Endodermal cell (in vitro differentiated cells): ENCODE measurements around the gene LEFTY1. TPM values are rescaled to one million over a fixed set of nuclear protein-coding genes. Genes with fewer than 3 reads are reported as not detected.

Experiments used
- DNase-seq: peaks from one replicate; pipeline ENCODE4 v3.0.0-alpha.2; 2017
- H3K27ac ChIP-seq: 2 replicates; pipeline ENCODE4 v1.5.1; 2013; ENCODE audit warnings: mild to moderate bottlenecking, low read depth, low read length, moderate library complexity
- H3K27me3 ChIP-seq: 2 replicates; pipeline ENCODE4 v1.6.1; 2013; ENCODE audit warnings: mild to moderate bottlenecking, low read length, moderate library complexity; ENCODE audit not compliant: insufficient read depth, control insufficient read depth, poor library complexity, severe bottlenecking
- H3K36me3 ChIP-seq: 2 replicates; pipeline ENCODE4 v1.7.0; 2013; ENCODE audit warnings: mild to moderate bottlenecking, low read length, moderate library complexity; ENCODE audit not compliant: control insufficient read depth, insufficient read depth
- H3K4me1 ChIP-seq: one replicate; pipeline ENCODE4 v1.7.0; 2013; ENCODE audit warnings: low read length; ENCODE audit not compliant: control insufficient read depth, insufficient read depth
- H3K4me3 ChIP-seq: 2 replicates; pipeline ENCODE4 v1.5.1; 2013; ENCODE audit warnings: mild to moderate bottlenecking, low read length, moderate library complexity
- H3K9ac ChIP-seq: 2 replicates; pipeline ENCODE4 v1.6.1; 2013; ENCODE audit warnings: mild to moderate bottlenecking, low read length, moderate library complexity; ENCODE audit not compliant: poor library complexity, severe bottlenecking; ENCODE audit errors: extremely low read depth
- H3K9me3 ChIP-seq: 2 replicates; pipeline ENCODE4 v1.6.1; 2013; ENCODE audit warnings: mild to moderate bottlenecking, low read length, moderate library complexity; ENCODE audit not compliant: control insufficient read depth
- H3K27ac Mint-ChIP-seq: 2 replicates; pipeline ENCODE4 v1.8.0; 2020; ENCODE audit warnings: mixed read lengths
- H3K27me3 Mint-ChIP-seq: 2 replicates; pipeline ENCODE4 v1.8.0; 2021; ENCODE audit warnings: mild to moderate bottlenecking, mixed read lengths; ENCODE audit not compliant: insufficient read depth
- H3K36me3 Mint-ChIP-seq: 2 replicates; pipeline ENCODE4 v1.8.0; 2020; ENCODE audit warnings: low read depth, mixed read lengths
- H3K4me1 Mint-ChIP-seq: 2 replicates; pipeline ENCODE4 v1.8.0; 2020; ENCODE audit warnings: mixed read lengths
- H3K4me3 Mint-ChIP-seq: 2 replicates; pipeline ENCODE4 v1.8.0; 2020; ENCODE audit warnings: mild to moderate bottlenecking, moderate library complexity, mixed read lengths
- H3K9me3 Mint-ChIP-seq: 2 replicates; pipeline ENCODE4 v1.8.0; 2020; ENCODE audit warnings: mild to moderate bottlenecking, mixed read lengths
- WGBS, 2 experiments: methylation state at CpG; one replicate each; pipeline versions ENCODE4 v1.1.5 to v1.1.7; 2013; ENCODE audit warnings: missing lambda C conversion rate in 2 of 2, mixed read lengths in 1 of 2; ENCODE audit not compliant: insufficient coverage in 1 of 2, insufficient read length in 1 of 2; 5-methylcytosine and 5-hydroxymethylcytosine counted together
- total RNA-seq, 2 donors: library from RNA; stranded (reverse); fragmentation: NEBNext Ultra II Directional in 1 of 2; extraction: Animal tissue kit (Norgen Biotek cat#: 25700) in 1 of 2; gene quantifications; 2 replicates in 1 of 2; 3 replicates in 1 of 2; pipeline ENCODE4 v1.2.1, GENCODE V29; 2021
- TF ChIP-seq, protein P1 (sequence below): fragments of 200-600 bp; sonication (generic); conservative IDR thresholded peaks from 2 replicates; pipeline ENCODE4 v1.5.0; 2021; ENCODE audit warnings: antibody characterized with exemption, mild to moderate bottlenecking

LEFTY1 gene
- total RNA-seq, 2 donors from 2014 or later, result 76.0 to 660 TPM

DNA sequence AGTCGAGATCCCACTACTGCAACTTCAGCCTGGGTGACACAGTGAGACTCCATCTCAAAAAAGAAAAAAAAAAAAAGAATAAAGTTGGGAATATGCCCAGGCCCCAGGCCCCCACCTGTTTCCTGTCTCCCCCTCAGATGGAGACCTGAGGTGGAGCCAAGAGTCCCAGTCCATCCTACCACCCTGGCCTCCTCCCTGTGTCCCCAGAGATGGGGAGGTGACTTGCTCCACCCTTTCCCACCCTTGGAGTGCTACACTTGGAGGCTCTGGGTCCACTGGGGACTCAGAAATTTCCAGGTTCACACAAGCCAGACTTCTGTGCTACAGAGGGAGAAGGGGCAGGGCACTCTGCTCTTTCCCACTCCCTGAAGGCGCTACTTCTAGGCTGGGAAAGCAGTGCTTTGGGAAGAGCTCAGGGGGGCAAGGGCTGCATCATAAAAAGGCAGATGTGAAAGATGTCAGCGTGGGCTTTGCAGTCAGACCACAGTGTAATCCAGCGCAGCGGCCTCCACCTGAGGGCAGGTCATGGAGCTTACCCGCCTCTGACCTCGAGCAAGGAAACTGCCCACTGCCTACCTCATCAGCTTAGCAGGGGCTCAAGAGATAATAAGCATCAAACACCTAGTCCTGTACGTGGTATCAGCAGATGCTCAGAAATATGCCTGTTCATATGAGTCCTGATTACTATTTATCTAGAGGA lies 20.2 kb downstream of the LEFTY1 start:
- DNase-seq, result no peak
- H3K9me3 ChIP-seq, result no peaks in the 10 kb centered on the region
- H3K36me3 ChIP-seq, result peaks cover 98% of the 10 kb centered on the region
- WGBS, 2 experiments, result 86 to 90% methylated on average over 7 to 8 of the region's 8 CpGs
- H3K4me3 ChIP-seq, result no peak overlapping the region
- TF ChIP-seq, protein P1, sequence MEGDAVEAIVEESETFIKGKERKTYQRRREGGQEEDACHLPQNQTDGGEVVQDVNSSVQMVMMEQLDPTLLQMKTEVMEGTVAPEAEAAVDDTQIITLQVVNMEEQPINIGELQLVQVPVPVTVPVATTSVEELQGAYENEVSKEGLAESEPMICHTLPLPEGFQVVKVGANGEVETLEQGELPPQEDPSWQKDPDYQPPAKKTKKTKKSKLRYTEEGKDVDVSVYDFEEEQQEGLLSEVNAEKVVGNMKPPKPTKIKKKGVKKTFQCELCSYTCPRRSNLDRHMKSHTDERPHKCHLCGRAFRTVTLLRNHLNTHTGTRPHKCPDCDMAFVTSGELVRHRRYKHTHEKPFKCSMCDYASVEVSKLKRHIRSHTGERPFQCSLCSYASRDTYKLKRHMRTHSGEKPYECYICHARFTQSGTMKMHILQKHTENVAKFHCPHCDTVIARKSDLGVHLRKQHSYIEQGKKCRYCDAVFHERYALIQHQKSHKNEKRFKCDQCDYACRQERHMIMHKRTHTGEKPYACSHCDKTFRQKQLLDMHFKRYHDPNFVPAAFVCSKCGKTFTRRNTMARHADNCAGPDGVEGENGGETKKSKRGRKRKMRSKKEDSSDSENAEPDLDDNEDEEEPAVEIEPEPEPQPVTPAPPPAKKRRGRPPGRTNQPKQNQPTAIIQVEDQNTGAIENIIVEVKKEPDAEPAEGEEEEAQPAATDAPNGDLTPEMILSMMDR, result no peak
- Mint-ChIP-seq H3K9me3 (no peaks in the 10 kb centered on the region), H3K4me3 (no peak overlapping the region), H3K36me3 (peaks cover 85% of the 10 kb centered on the region), H3K27me3 (no peaks in the 10 kb centered on the region), H3K27ac (no peak overlapping the region), H3K4me1 (no peaks in the 10 kb centered on the region)
- no peaks in the 10 kb centered on the region for H3K27me3 ChIP-seq
- H3K9ac ChIP-seq, result no peak overlapping the region
- no peaks in the 10 kb centered on the region for H3K4me1 ChIP-seq
- no peak overlapping the region for H3K27ac ChIP-seq

DNA sequence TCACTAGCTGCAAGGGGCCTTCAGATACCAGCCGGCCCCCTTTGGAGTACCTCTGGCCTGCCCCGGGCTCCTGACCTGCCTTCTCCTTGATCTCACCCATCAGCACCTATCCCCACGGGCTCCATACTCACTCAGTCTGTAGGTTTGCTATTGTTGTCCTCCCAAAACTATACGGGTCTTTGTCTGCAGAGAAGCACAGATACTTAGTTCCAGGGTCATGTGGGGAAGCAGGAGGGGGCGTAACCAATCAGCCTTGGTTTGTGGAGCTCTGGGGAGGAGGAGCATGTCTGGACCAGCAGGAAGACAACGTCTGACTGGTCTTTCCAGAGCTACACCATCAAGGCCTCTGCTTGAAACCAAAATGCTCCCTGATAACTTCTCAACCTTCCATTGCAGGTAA lies 22.0 kb downstream of the LEFTY1 start:
- Mint-ChIP-seq H3K4me1 (no peaks in the 10 kb centered on the region), H3K27ac (no peak overlapping the region), H3K27me3 (no peaks in the 10 kb centered on the region), H3K36me3 (peaks cover 88% of the 10 kb centered on the region), H3K9me3 (no peaks in the 10 kb centered on the region), H3K4me3 (no peak overlapping the region)
- WGBS, 2 experiments, result 86 to 94% methylated on average over 2 to 6 of the region's 6 CpGs
- H3K9me3 ChIP-seq, result no peaks in the 10 kb centered on the region
- no peak overlapping the region for H3K9ac ChIP-seq
- no peak for DNase-seq
- H3K36me3 ChIP-seq, result peaks cover 98% of the 10 kb centered on the region
- no peak overlapping the region for H3K4me3 ChIP-seq
- no peaks in the 10 kb centered on the region for H3K27me3 ChIP-seq
- no peak overlapping the region for H3K27ac ChIP-seq
- TF ChIP-seq, protein P1, result no peak
- no peaks in the 10 kb centered on the region for H3K4me1 ChIP-seq

DNA sequence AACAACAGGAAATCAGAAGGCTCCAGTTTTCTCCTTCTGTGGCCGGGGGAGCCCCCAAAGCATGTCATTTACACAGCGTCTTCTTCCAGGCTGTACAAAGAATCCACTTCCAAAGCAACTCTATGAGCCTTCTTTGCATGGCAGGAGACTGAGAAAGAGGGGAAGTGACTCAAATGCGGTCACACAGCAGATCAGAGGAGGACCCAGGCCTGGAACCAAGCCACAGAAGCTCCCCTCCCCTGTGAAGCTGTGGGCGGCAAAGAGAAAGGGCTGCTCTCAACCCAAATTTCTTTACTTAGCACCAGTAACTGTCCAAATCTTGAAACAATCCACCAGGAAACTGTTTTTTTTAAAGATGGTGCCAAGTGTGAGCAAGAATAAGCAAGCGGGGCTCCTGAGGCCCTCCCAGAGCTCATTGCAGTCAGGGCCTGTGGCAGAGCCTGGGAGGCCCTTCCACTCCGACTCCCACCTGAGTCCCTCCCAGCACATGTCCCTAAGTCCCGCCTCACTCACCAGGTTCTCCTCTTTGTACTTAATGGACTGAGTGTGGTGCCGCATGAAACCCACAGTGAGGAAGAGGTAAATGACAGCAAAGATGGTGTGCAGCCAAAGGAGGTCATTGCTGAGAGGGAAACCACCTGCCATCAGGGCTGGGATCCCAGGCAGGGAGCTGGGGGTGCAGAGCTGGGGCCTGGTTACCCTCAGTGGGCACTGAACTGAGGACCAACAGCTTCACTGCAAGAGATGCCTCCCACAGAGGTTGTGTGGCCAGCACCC lies 22.7 kb downstream of the LEFTY1 start:
- no peaks in the 10 kb centered on the region for H3K4me1 ChIP-seq
- DNase-seq, result no peak
- TF ChIP-seq, protein P1, result no peak
- Mint-ChIP-seq H3K27ac (no peak overlapping the region), H3K27me3 (no peaks in the 10 kb centered on the region), H3K9me3 (no peaks in the 10 kb centered on the region), H3K36me3 (peaks cover 88% of the 10 kb centered on the region), H3K4me1 (no peaks in the 10 kb centered on the region), H3K4me3 (no peak overlapping the region)
- no peak overlapping the region for H3K27ac ChIP-seq
- peaks cover 98% of the 10 kb centered on the region for H3K36me3 ChIP-seq
- no peaks in the 10 kb centered on the region for H3K9me3 ChIP-seq
- no peak overlapping the region for H3K4me3 ChIP-seq
- H3K9ac ChIP-seq, result no peak overlapping the region
- 78 to 88% methylated on average over 3 to 8 of the region's 8 CpGs for WGBS, 2 experiments
- no peaks in the 10 kb centered on the region for H3K27me3 ChIP-seq
